Transverse colon (tissue), 4 donors: ENCODE data around the gene SMOC1. TPM values are rescaled to one million over a fixed set of nuclear protein-coding genes. Genes with fewer than 3 reads are reported as not detected.
A peak's percentile ranks its signal among the peaks of the same experiment; 100 is the strongest.

ENCODE experiments used
- DNase-seq: peaks from one replicate; pipeline ENCODE4 v3.0.0-alpha.2; 2019
- H3K27ac ChIP-seq, 4 donors: fragments of 200-600 bp; sonication (generic); 2 replicates each; pipeline ENCODE4 v1.5.1; 2016 to 2018; ENCODE audit warnings: inconsistent platforms in 4 of 4
- H3K27me3 ChIP-seq: fragments of 200-600 bp; sonication (generic); 2 replicates; pipeline ENCODE4 v1.5.1; 2017; ENCODE audit warnings: inconsistent platforms
- H3K36me3 ChIP-seq, 4 donors: fragments of 200-600 bp; sonication (generic); 2 replicates each; pipeline ENCODE4 v1.5.1; 2017 to 2019; ENCODE audit warnings: inconsistent platforms in 4 of 4
- H3K4me1 ChIP-seq, 4 donors: fragments of 200-600 bp; sonication (generic); 2 replicates each; pipeline ENCODE4 v1.5.1; 2017 to 2020; ENCODE audit warnings: inconsistent platforms in 4 of 4
- H3K4me3 ChIP-seq, 4 donors: fragments of 200-600 bp; sonication (generic); 1 replicate in 1 of 4; 2 replicates in 3 of 4; pipeline versions ENCODE4 v1.5.1 to v1.6.1; 2017 to 2019; ENCODE audit warnings: inconsistent platforms in 4 of 4
- H3K9me3 ChIP-seq, 2 donors: fragments of 200-600 bp; sonication (generic); 2 replicates each; pipeline ENCODE4 v1.5.1; 2017 to 2019; ENCODE audit warnings: inconsistent platforms in 2 of 2
- CTCF ChIP-seq, 5 experiments: fragments of 200-600 bp in 3 of 5; fragments of 450-650 bp in 2 of 5; sonication (generic) in 3 of 5; IDR thresholded peaks; 1 replicate in 2 of 5; 2 replicates in 3 of 5; pipeline ENCODE4 v1.5.1; 2016 to 2017; ENCODE audit warnings: antibody characterized with exemption in 5 of 5, inconsistent platforms in 3 of 5, mild to moderate bottlenecking in 2 of 5, moderate library complexity in 1 of 5
- EP300 ChIP-seq: sonication (generic); formaldehyde crosslinking; IDR thresholded peaks from one replicate; pipeline ENCODE4 v1.6.1; 2017; ENCODE audit warnings: antibody characterized with exemption, low read depth
- POLR2A ChIP-seq: fragments of 450-650 bp; IDR thresholded peaks from one replicate; pipeline ENCODE4 v1.6.1; 2016; ENCODE audit warnings: antibody characterized with exemption, mild to moderate bottlenecking, moderate library complexity
- POLR2AphosphoS5 ChIP-seq, 3 donors: sonication (generic); formaldehyde crosslinking; IDR thresholded peaks; one replicate each; pipeline ENCODE4 v1.6.1; 2016; ENCODE audit warnings: antibody characterized with exemption in 3 of 3
- WGBS, 2 donors: methylation state at CpG; one replicate each; pipeline ENCODE4 v1.1.5; 2018; ENCODE audit warnings: low coverage in 1 of 2; 5-methylcytosine and 5-hydroxymethylcytosine counted together
- in situ Hi-C, 4 donors: fragments of 200-750 bp; cut with MboI; loops; one replicate each; pipeline versions ENCODE4 v1.15.0 to v1.15.1; 2017; ENCODE audit warnings: low sequenced_read_pairs in 3 of 4, low pct_ligation_motif_present in 1 of 4, low pct_unique_long_range_greater_than_20kb in 1 of 4
- intact Hi-C: fragments of 100-400 bp; cut with DNase I; formaldehyde crosslinking; loops from one replicate; pipeline ENCODE4 v1.15.1; 2023; ENCODE audit warnings: low total_unique reads
- total RNA-seq, 4 donors: library from RNA; depleted of rRNA; stranded (reverse); fragments of >200 nt; gene quantifications; one replicate each; pipeline ENCODE4 v1.1.0, GENCODE V29; 2016

Gene SMOC1
- total RNA-seq, 4 donors from 2014 or later: 0.82 to 1.3 TPM; not detected in 2

- no peak for DNase-seq
- H3K27ac ChIP-seq: no peak overlapping the region
- no peaks in the 10 kb centered on the region for H3K4me1 ChIP-seq
- H3K36me3 ChIP-seq: no peaks in the 10 kb centered on the region
- in situ Hi-C loops: loop anchor here (5.0 to 25.0 kb wide), 4 partner anchors 199 to 437 kb away; no protein-coding TSS in a partner anchor
- TF ChIP-seq CTCF (IDR thresholded peaks at IDR 0.05) (no peak), POLR2A (no peak), EP300 (no peak), POLR2AphosphoS5 (IDR thresholded peaks at IDR 0.05) (no peak)
- no peaks in the 10 kb centered on the region for H3K9me3 ChIP-seq
- intact Hi-C loops: no loop called here
- 33% methylated on average over 1 of the region's 1 CpG; no CpG with 5 or more reads in 1 of the 2 donors for WGBS, 2 donors
- no peak overlapping the region for H3K4me3 ChIP-seq
- H3K27me3 ChIP-seq: peaks cover 4% of the 10 kb centered on the region
Measured at GRCh38 chr14:70023871-70024270, 144.7 kb downstream of the SMOC1 start.

DNA sequence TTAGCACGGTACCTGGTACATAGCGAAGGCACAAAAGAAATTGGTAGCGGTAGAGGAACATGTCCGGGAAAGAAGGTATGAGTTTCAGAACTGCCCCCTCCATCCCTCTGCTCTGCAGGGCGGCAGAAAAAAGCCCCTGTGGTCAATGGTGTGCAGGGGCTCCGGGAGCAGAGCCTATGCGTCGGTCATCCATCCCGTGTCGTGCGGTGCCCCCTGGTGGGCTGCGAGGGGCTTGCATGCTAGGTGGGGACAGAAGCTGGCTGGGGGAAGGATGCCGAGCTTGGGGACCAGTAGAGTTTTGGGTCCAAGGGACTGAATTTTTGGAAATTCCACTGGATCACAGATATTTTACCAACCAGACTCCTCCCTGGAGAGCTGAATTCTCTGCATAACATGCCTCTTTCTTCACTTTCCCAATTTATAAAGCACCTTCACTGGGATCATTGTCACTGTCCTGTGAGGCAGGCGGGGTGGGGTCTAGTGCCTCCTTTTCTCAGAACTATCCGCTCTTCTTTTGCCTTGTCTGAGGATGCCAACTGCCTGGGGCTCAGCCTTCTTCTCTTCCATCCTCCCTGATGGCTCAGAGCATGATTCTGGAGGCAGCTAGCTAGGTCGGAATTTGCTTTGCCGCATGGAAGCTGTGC, 148.7 kb downstream of the SMOC1 start:
- in situ Hi-C loops (loop anchor here in 3 of 4 donors (5.0 to 10.0 kb wide), 4 partner anchors 203 to 293 kb away; no protein-coding TSS in a partner anchor), intact Hi-C loops (loop anchor here (5.0 kb wide), 1 partner anchor 206 kb away; no protein-coding TSS in a partner anchor)
- DNase-seq: peak; percentile 71
- TF ChIP-seq POLR2A: no peak
- no peak for TF ChIP-seq EP300
- peak; percentile 78 to 85 (median 80) for TF ChIP-seq CTCF (IDR thresholded peaks at IDR 0.05)
- TF ChIP-seq POLR2AphosphoS5 (IDR thresholded peaks at IDR 0.05): no peak
- no peak overlapping the region for H3K27ac ChIP-seq
- no peaks in the 10 kb centered on the region for H3K9me3 ChIP-seq
- 37 to 74% methylated on average over 5 to 17 of the region's 17 CpGs for WGBS, 2 donors
- H3K36me3 ChIP-seq: no peaks in the 10 kb centered on the region
- peaks cover 4% of the 10 kb centered on the region for H3K27me3 ChIP-seq
- no peak overlapping the region for H3K4me3 ChIP-seq
- H3K4me1 ChIP-seq: no peaks in the 10 kb centered on the region

DNA sequence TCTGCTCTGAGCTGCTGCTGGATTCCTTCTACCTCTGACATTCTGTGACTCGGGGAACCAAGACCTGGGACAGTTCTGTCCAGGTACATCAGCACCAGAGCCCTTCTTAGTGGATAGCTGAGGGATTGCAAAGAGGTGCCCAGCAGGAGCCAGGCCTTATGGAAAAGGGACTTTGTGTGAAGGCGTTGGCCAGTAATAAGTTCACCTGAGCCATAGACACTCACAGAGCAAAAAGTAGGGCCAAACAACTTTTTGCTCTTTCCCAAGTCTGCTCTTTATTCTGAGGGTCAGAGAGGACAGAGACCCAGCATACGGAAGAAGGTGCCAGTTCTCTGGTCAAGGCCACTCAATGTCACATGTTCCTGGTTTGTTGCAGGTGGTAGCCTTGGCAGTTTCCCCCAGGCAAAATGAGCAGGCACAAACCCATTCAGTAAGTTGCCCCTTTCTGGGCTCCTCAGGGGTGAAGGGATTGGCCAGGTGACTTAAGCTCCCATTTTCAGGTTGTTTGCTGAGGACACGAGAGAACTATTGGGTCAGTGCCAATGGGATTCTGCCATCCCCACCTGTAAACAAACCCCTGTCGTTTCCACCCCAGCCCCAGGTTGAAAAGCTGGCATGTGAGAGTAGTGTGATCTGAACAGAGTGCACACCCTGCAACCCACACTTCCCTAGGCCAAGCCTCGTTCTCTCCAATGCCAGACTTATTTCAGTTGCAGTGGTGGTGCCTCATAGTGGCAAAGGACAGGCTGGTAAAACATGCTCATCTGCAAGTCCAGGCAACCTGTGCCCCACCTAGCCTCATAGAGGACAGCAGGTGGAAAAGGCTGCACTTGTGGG, 150.3 kb downstream of the SMOC1 start:
- H3K27ac ChIP-seq: no peak overlapping the region
- in situ Hi-C loops (loop anchor here (5.0 to 10.0 kb wide), 5 partner anchors 57 to 295 kb away; no protein-coding TSS in a partner anchor), intact Hi-C loops (loop anchor here (5.0 kb wide), 1 partner anchor 207 kb away; no protein-coding TSS in a partner anchor)
- H3K9me3 ChIP-seq: no peaks in the 10 kb centered on the region
- no peaks in the 10 kb centered on the region for H3K4me1 ChIP-seq
- 62% methylated on average over 6 of the region's 6 CpGs; no CpG with 5 or more reads in 1 of the 2 donors for whole genome bisulfite sequencing, 2 donors
- no peak for DNase-seq
- H3K27me3 ChIP-seq: peaks cover 4% of the 10 kb centered on the region
- H3K4me3 ChIP-seq: no peak overlapping the region
- TF ChIP-seq POLR2A (no peak), POLR2AphosphoS5 (IDR thresholded peaks at IDR 0.05) (no peak), CTCF (IDR thresholded peaks at IDR 0.05) (no peak), EP300 (no peak)
- H3K36me3 ChIP-seq: no peaks in the 10 kb centered on the region

GRCh38 chr14:70032016-70032415, 152.8 kb downstream of the SMOC1 start:
- TF ChIP-seq POLR2AphosphoS5 (IDR thresholded peaks at IDR 0.05) (no peak), POLR2A (no peak), CTCF (IDR thresholded peaks at IDR 0.05) (no peak)
- intact Hi-C loops (no loop called here), in situ Hi-C loops (loop anchor here in 1 of 4 donors (5.0 kb wide), 1 partner anchor 60 kb away; no protein-coding TSS in a partner anchor)
- Histone ChIP-seq H3K4me3 (no peak overlapping the region), H3K9me3 (no peaks in the 10 kb centered on the region), H3K4me1 (no peaks in the 10 kb centered on the region), H3K27me3 (peaks cover 4% of the 10 kb centered on the region), H3K36me3 (no peaks in the 10 kb centered on the region), H3K27ac (no peak overlapping the region)
- 70 to 77% methylated on average over 2 to 8 of the region's 9 CpGs for WGBS, 2 donors
- DNase-seq: no peak
